Measurements from ENCODE around the gene ESRRG. TPM values are rescaled to one million over a fixed set of nuclear protein-coding genes. Genes with fewer than 3 reads are reported as not detected.
"Not testable (repeated sequence)": the region's sequence is repeated elsewhere in the genome, so short reads cannot be mapped to it uniquely, and the experiment has no call there.

The ESRRG gene
- total and polyA plus RNA-seq, 3 donors from 2014 or later: 0.93 to 2.2 (median 1.6) TPM

GRCh38 chr1:216710055-216710454 is 13.2 kb downstream of the ESRRG start:
- TF ChIP-seq POLR2A (IDR thresholded peaks at IDR 0.05) (no peak), CTCF (IDR thresholded peaks at IDR 0.05) (no peak)
- WGBS, 2 donors: 54 to 55% methylated on average over 5 of the region's 5 CpGs
- Histone ChIP-seq H3K36me3 (ENCODE audit: low read depth, missing control alignments) (no peaks in the 10 kb centered on the region), H3K4me1 (no peaks in the 10 kb centered on the region), H3K9me3 (no peaks in the 10 kb centered on the region), H3K27me3 (no peaks in the 10 kb centered on the region), H3K27ac (no peak overlapping the region), H3K4me3 (no peak overlapping the region)
- intact Hi-C loops (cut with DNase I; ENCODE audit: low total_unique reads): no loop called here
- no peak for DNase-seq

- WGBS, 2 donors: 70 to 79% methylated on average over 4 of the region's 4 CpGs
- Histone ChIP-seq H3K36me3 (ENCODE audit: low read depth, missing control alignments) (no peaks in the 10 kb centered on the region), H3K9me3 (no peaks in the 10 kb centered on the region), H3K27ac (no peak overlapping the region), H3K4me1 (no peaks in the 10 kb centered on the region), H3K4me3 (no peak overlapping the region), H3K27me3 (no peaks in the 10 kb centered on the region)
- intact Hi-C loops (cut with DNase I; ENCODE audit: low total_unique reads): no loop called here
- TF ChIP-seq POLR2A (IDR thresholded peaks at IDR 0.05) (no peak), CTCF (IDR thresholded peaks at IDR 0.05) (no peak)
- no peak for DNase-seq
Observed at GRCh38 chr1:216705676-216706075, 17.6 kb downstream of the ESRRG start.

GRCh38 chr1:216704065-216704464 is 19.2 kb downstream of the ESRRG start:
- H3K9me3 ChIP-seq: not testable (repeated sequence)
- 90 to 92% methylated on average over 9 of the region's 9 CpGs for WGBS, 2 donors

GRCh38 chr1:216702170-216702569 is 21.1 kb downstream of the ESRRG start:
- no peak overlapping the region for H3K27ac ChIP-seq
- H3K27me3 ChIP-seq: no peaks in the 10 kb centered on the region
- H3K9me3 ChIP-seq: no peaks in the 10 kb centered on the region
- intact Hi-C loops (cut with DNase I; ENCODE audit: low total_unique reads): no loop called here
- H3K36me3 ChIP-seq (ENCODE audit: low read depth, missing control alignments): no peaks in the 10 kb centered on the region
- WGBS, 2 donors: 91 to 94% methylated on average over 3 of the region's 3 CpGs
- no peak overlapping the region for H3K4me3 ChIP-seq
- TF ChIP-seq POLR2A (IDR thresholded peaks at IDR 0.05) (no peak), CTCF (IDR thresholded peaks at IDR 0.05) (no peak)
- H3K4me1 ChIP-seq: no peaks in the 10 kb centered on the region
- DNase-seq: no peak

More at GRCh38 chr1:216704065-216704464, 19.2 kb downstream of the ESRRG start:
- DNase-seq; H3K4me3 ChIP-seq; intact Hi-C loops (cut with DNase I; ENCODE audit: low total_unique reads); H3K36me3 ChIP-seq (ENCODE audit: low read depth, missing control alignments); H3K4me1 ChIP-seq; H3K27me3 ChIP-seq; H3K27ac ChIP-seq: not testable (repeated sequence)

- DNase-seq: no peak
- 82 to 83% methylated on average over 4 of the region's 4 CpGs for WGBS, 2 donors
- no peaks in the 10 kb centered on the region for H3K4me1 ChIP-seq
- TF ChIP-seq CTCF (IDR thresholded peaks at IDR 0.05) (no peak), POLR2A (IDR thresholded peaks at IDR 0.05) (no peak)
- no peaks in the 10 kb centered on the region for H3K27me3 ChIP-seq
- no peaks in the 10 kb centered on the region for H3K9me3 ChIP-seq
- no peak overlapping the region for H3K27ac ChIP-seq
- no peaks in the 10 kb centered on the region for H3K36me3 ChIP-seq (ENCODE audit: low read depth, missing control alignments)
- intact Hi-C loops (cut with DNase I; ENCODE audit: low total_unique reads): no loop called here
- H3K4me3 ChIP-seq: no peak overlapping the region
Observed at GRCh38 chr1:216700779-216701178, 22.4 kb downstream of the ESRRG start.
